Suprapubic skin (tissue), 4 donors: ENCODE data around the gene UBE2R2. TPM values are rescaled to one million over a fixed set of nuclear protein-coding genes. Genes with fewer than 3 reads are reported as not detected.

Source experiments
- DNase-seq, 2 donors: peaks; one replicate each; pipeline ENCODE4 v3.0.0-alpha.2; 2019; ENCODE audit warnings: low spot score in 2 of 2
- H3K27ac ChIP-seq: fragments of 200-600 bp; sonication (generic); one replicate; pipeline ENCODE4 v1.5.1; 2019
- H3K27me3 ChIP-seq: fragments of 200-600 bp; sonication (generic); one replicate; pipeline ENCODE4 v1.5.1; 2019
- H3K36me3 ChIP-seq: fragments of 200-600 bp; sonication (generic); one replicate; pipeline ENCODE4 v1.5.1; 2019
- H3K4me1 ChIP-seq: fragments of 200-600 bp; sonication (generic); one replicate; pipeline ENCODE4 v1.5.1; 2019
- H3K4me3 ChIP-seq: fragments of 200-600 bp; sonication (generic); one replicate; pipeline ENCODE4 v1.5.1; 2019; ENCODE audit warnings: mild to moderate bottlenecking
- H3K9me3 ChIP-seq: fragments of 200-600 bp; sonication (generic); one replicate; pipeline ENCODE4 v1.5.1; 2019
- EP300 ChIP-seq: sonication (generic); formaldehyde crosslinking; IDR thresholded peaks from one replicate; pipeline ENCODE4 v1.6.1; 2017; ENCODE audit warnings: antibody characterized with exemption
- POLR2A ChIP-seq, 2 donors: fragments of 450-650 bp; IDR thresholded peaks; one replicate each; pipeline ENCODE4 v1.6.1; 2017; ENCODE audit warnings: antibody characterized with exemption in 2 of 2, mild to moderate bottlenecking in 2 of 2, moderate library complexity in 2 of 2
- POLR2AphosphoS5 ChIP-seq, 3 donors: sonication (generic); formaldehyde crosslinking; IDR thresholded peaks; one replicate each; pipeline ENCODE4 v1.6.1; 2017; ENCODE audit warnings: antibody characterized with exemption in 3 of 3
- WGBS: methylation state at CpG from one replicate; pipeline ENCODE4 v1.1.5; 2018; 5-methylcytosine and 5-hydroxymethylcytosine counted together
- total RNA-seq, 4 donors: library from RNA; depleted of rRNA; stranded (reverse); fragments of >200 nt; gene quantifications; one replicate each; pipeline ENCODE4 v1.1.0, GENCODE V29; 2016
- TF ChIP-seq, protein P1 (sequence below), 2 donors: fragments of 200-600 bp in 1 of 2; fragments of 450-650 bp in 1 of 2; sonication (generic) in 1 of 2; IDR thresholded peaks; one replicate each; pipeline ENCODE4 v1.5.1; 2016 to 2019; ENCODE audit warnings: antibody characterized with exemption in 2 of 2, mild to moderate bottlenecking in 1 of 2, moderate library complexity in 1 of 2

The UBE2R2 gene
- total RNA-seq, 4 donors from 2014 or later, result 29.2 to 36.4 (median 33.5) TPM

GRCh38 chr9:33850267-33850629 is 33.3 kb downstream of the UBE2R2 start:
- no peak for DNase-seq
- H3K27me3 ChIP-seq, result no peaks in the 10 kb centered on the region
- 68% methylated on average over 4 of the region's 4 CpGs for WGBS
- peaks cover 29% of the 10 kb centered on the region for H3K4me1 ChIP-seq
- H3K9me3 ChIP-seq, result no peaks in the 10 kb centered on the region
- TF ChIP-seq POLR2A (IDR thresholded peaks at IDR 0.05) (no peak), EP300 (no peak), POLR2AphosphoS5 (IDR thresholded peaks at IDR 0.05) (no peak)
- TF ChIP-seq, protein P1, sequence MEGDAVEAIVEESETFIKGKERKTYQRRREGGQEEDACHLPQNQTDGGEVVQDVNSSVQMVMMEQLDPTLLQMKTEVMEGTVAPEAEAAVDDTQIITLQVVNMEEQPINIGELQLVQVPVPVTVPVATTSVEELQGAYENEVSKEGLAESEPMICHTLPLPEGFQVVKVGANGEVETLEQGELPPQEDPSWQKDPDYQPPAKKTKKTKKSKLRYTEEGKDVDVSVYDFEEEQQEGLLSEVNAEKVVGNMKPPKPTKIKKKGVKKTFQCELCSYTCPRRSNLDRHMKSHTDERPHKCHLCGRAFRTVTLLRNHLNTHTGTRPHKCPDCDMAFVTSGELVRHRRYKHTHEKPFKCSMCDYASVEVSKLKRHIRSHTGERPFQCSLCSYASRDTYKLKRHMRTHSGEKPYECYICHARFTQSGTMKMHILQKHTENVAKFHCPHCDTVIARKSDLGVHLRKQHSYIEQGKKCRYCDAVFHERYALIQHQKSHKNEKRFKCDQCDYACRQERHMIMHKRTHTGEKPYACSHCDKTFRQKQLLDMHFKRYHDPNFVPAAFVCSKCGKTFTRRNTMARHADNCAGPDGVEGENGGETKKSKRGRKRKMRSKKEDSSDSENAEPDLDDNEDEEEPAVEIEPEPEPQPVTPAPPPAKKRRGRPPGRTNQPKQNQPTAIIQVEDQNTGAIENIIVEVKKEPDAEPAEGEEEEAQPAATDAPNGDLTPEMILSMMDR (IDR thresholded peaks at IDR 0.05), result no peak
- no peak overlapping the region for H3K4me3 ChIP-seq
- peak overlapping the region; percentile 8 for H3K27ac ChIP-seq
- no peaks in the 10 kb centered on the region for H3K36me3 ChIP-seq

DNA sequence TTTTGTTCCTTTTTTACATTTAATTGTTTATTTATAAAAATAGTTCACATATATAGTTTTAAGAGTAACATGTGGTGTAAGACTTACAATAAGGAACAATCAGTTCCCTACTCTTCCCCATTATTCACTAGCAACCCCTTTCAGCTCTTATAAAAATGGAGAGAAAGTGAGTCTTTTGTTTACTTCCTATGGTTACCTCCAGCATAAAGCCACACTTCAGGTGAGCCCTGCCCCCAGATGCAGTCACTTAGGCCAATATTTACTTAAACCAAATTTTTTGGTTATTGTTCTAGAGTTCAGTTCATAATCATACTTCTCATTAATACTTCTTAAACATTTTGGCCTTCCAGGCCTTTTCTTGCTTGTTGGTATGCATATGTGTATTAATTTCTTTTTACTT is 33.7 kb downstream of the UBE2R2 start:
- no peaks in the 10 kb centered on the region for H3K36me3 ChIP-seq
- H3K27me3 ChIP-seq, result no peaks in the 10 kb centered on the region
- DNase-seq, result no peak
- TF ChIP-seq POLR2A (IDR thresholded peaks at IDR 0.05), result no peak
- TF ChIP-seq, protein P1 (IDR thresholded peaks at IDR 0.05), result no peak
- TF ChIP-seq EP300, result no peak
- TF ChIP-seq POLR2AphosphoS5 (IDR thresholded peaks at IDR 0.05), result no peak
- no peaks in the 10 kb centered on the region for H3K9me3 ChIP-seq
- no peak overlapping the region for H3K27ac ChIP-seq
- H3K4me3 ChIP-seq, result no peak overlapping the region
- H3K4me1 ChIP-seq, result peaks cover 29% of the 10 kb centered on the region

DNA sequence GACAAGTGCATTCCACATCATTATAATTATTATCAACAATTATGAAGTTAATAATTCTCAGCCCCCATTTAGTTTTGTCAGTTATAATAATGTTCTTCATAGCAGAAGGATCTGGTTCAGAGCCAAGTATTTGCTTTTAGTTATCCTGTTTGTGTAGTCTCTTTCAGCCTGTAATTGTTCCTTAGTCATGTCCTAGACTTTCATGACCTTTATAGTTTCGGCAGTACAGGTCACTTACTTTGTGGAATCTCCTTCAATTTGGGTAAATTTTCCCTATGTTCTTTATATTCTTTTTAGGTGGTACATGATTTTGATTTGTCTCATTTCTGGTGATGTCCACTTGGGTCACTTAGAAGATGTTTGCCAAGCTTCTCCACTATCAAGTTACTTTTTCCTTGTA is 34.3 kb downstream of the UBE2R2 start:
- no peak overlapping the region for H3K4me3 ChIP-seq
- H3K27ac ChIP-seq, result no peak overlapping the region
- no peak for DNase-seq
- H3K9me3 ChIP-seq, result no peaks in the 10 kb centered on the region
- H3K4me1 ChIP-seq, result peaks cover 29% of the 10 kb centered on the region
- H3K27me3 ChIP-seq, result no peaks in the 10 kb centered on the region
- TF ChIP-seq POLR2AphosphoS5 (IDR thresholded peaks at IDR 0.05) (no peak), POLR2A (IDR thresholded peaks at IDR 0.05) (no peak), EP300 (no peak)
- TF ChIP-seq, protein P1 (IDR thresholded peaks at IDR 0.05), result no peak
- 63% methylated on average over 1 of the region's 1 CpG for WGBS
- no peaks in the 10 kb centered on the region for H3K36me3 ChIP-seq

DNA sequence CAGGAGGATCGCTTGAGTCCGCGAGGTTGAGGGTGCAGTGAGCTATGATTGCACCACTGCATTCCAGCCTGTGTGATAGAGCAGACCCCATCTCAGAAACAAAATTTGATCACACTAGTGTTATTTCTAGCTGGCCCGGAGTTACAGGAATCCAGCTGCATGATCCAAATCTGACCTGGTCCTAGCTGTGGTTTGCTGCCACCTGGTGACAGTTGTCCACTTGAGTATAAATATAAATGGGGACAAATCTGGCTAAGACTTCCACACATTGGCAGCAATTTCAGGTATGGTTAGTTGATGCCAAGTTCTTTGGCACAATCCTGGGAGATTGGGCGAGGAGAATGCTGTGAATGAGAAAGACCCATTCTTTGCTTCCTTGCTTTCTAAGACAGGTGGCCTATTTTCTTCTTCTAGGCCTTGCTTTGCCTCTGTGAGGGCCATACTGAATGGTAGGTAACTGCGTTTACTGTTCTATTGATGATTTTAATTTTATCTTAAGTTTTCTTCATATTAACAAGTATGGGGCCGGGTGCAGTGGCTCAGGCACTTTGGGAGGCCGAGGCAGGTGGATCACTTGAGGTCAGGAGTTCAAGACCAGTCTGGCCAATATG is 35.4 kb downstream of the UBE2R2 start:
- DNase-seq, result peak in 1 of 2 donors; percentile 73
- H3K9me3 ChIP-seq, result no peaks in the 10 kb centered on the region
- TF ChIP-seq EP300 (no peak), POLR2AphosphoS5 (IDR thresholded peaks at IDR 0.05) (no peak)
- TF ChIP-seq, protein P1 (IDR thresholded peaks at IDR 0.05), result peak; percentile 40 to 46
- H3K27me3 ChIP-seq, result no peaks in the 10 kb centered on the region
- peaks cover 29% of the 10 kb centered on the region for H3K4me1 ChIP-seq
- no peak overlapping the region for H3K27ac ChIP-seq
- 69% methylated on average over 8 of the region's 8 CpGs for WGBS
- no peak overlapping the region for H3K4me3 ChIP-seq
- no peaks in the 10 kb centered on the region for H3K36me3 ChIP-seq

DNA sequence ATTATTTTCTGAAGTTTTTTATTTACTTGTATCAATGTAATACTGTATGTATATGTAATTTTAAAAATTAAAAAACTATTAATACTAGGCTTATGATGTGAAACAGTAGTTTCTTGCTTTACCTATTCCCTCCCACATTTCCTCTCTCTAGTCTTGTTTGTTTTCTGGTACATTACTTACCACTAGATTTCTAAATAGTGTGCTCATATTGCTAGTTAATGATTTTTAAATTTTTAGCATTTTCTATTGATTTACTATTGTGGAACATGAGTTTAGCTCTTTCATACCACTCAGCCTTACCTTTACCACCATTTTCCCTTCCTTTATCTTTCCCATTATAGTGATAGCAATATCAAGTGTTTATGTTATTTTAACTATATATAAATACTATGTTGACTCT is 39.3 kb downstream of the UBE2R2 start:
- Histone ChIP-seq H3K9me3 (no peaks in the 10 kb centered on the region), H3K4me1 (peaks cover 18% of the 10 kb centered on the region), H3K27ac (no peak overlapping the region), H3K36me3 (no peaks in the 10 kb centered on the region), H3K27me3 (no peaks in the 10 kb centered on the region), H3K4me3 (no peak overlapping the region)
- DNase-seq, result no peak
- TF ChIP-seq POLR2A (IDR thresholded peaks at IDR 0.05), result no peak

GRCh38 chr9:33858423-33858822 is 41.5 kb downstream of the UBE2R2 start:
- WGBS, result 73% methylated on average over 3 of the region's 3 CpGs
- Histone ChIP-seq H3K36me3 (no peaks in the 10 kb centered on the region), H3K4me1 (peaks cover 4% of the 10 kb centered on the region), H3K27ac (no peak overlapping the region), H3K9me3 (no peaks in the 10 kb centered on the region), H3K27me3 (no peaks in the 10 kb centered on the region), H3K4me3 (no peak overlapping the region)
- TF ChIP-seq EP300, result no peak
- no peak for TF ChIP-seq POLR2A (IDR thresholded peaks at IDR 0.05)
- no peak for TF ChIP-seq POLR2AphosphoS5 (IDR thresholded peaks at IDR 0.05)
- TF ChIP-seq, protein P1 (IDR thresholded peaks at IDR 0.05), result no peak
- DNase-seq, result no peak
